GM06990 (cell line): ENCODE data around the gene CFAP119.

ENCODE experiments used
- DNase-seq: peaks from one replicate; pipeline ENCODE4 v3.0.0-alpha.2; 2011; ENCODE audit not compliant: insufficient read length; ENCODE audit errors: extremely low read depth
- H3K27me3 ChIP-seq: replicated peaks from 2 replicates; pipeline ENCODE4 v1.6.0; 2011; ENCODE audit warnings: low read length; ENCODE audit not compliant: control insufficient read depth, insufficient read depth
- H3K36me3 ChIP-seq: 2 replicates; pipeline ENCODE4 v1.5.1; 2011; ENCODE audit warnings: low read length; ENCODE audit not compliant: control insufficient read depth, insufficient read depth
- H3K4me3 ChIP-seq: replicated peaks from 2 replicates; pipeline ENCODE4 v1.5.1; 2011; ENCODE audit warnings: low read depth, mild to moderate bottlenecking, control low read depth, low read length
- CTCF ChIP-seq: IDR thresholded peaks from 2 replicates; pipeline ENCODE4 v1.5.1; 2011; ENCODE audit warnings: low read length, control low read depth, mild to moderate bottlenecking, inconsistent platforms; ENCODE audit not compliant: insufficient read depth, poor library complexity, severe bottlenecking

Gene CFAP119

GRCh38 chr16:30802936-30803335 is 41.1 kb upstream of the CFAP119 start:
- Histone ChIP-seq H3K36me3 (no peaks in the 10 kb centered on the region), H3K4me3 (no peak overlapping the region), H3K27me3 (no peaks in the 10 kb centered on the region)
- TF ChIP-seq CTCF: no peak
- no peak for DNase-seq

- no peak for DNase-seq
- H3K36me3 ChIP-seq: no peaks in the 10 kb centered on the region
- TF ChIP-seq CTCF: no peak
- no peaks in the 10 kb centered on the region for H3K27me3 ChIP-seq
- no peak overlapping the region for H3K4me3 ChIP-seq
Measured at GRCh38 chr16:30797670-30798309, 35.9 kb upstream of the CFAP119 start.

- H3K4me3 ChIP-seq: no peak overlapping the region
- DNase-seq: no peak
- H3K27me3 ChIP-seq: no peaks in the 10 kb centered on the region
- no peak for TF ChIP-seq CTCF
- no peaks in the 10 kb centered on the region for H3K36me3 ChIP-seq
Measured at GRCh38 chr16:30794634-30795033, 32.8 kb upstream of the CFAP119 start.

GRCh38 chr16:30793508-30794069 is 31.7 kb upstream of the CFAP119 start:
- no peak for DNase-seq
- TF ChIP-seq CTCF: no peak
- Histone ChIP-seq H3K4me3 (no peak overlapping the region), H3K36me3 (no peaks in the 10 kb centered on the region), H3K27me3 (no peaks in the 10 kb centered on the region)

- H3K4me3 ChIP-seq: peak overlapping the region; percentile 65
- TF ChIP-seq CTCF: no peak
- H3K27me3 ChIP-seq: no peaks in the 10 kb centered on the region
- no peak for DNase-seq
- no peaks in the 10 kb centered on the region for H3K36me3 ChIP-seq
Measured at GRCh38 chr16:30787613-30788378, 25.9 kb upstream of the CFAP119 start.
